Neural cell (in vitro differentiated cells): Measurements from ENCODE around the gene FBXL17.

Source experiments
- EP300 ChIP-seq: fragments of 450-650 bp; conservative IDR thresholded peaks from 2 replicates; pipeline ENCODE4 v1.6.1; 2014; ENCODE audit warnings: antibody characterized with exemption, mild to moderate bottlenecking, moderate library complexity; ENCODE audit not compliant: poor library complexity, severe bottlenecking
- EZH2 ChIP-seq: fragments of 200-600, 300-800 bp; shearing (Covaris generic), sonication (generic); IDR thresholded peaks from 2 replicates; pipeline ENCODE4 v1.6.1; 2014; ENCODE audit warnings: antibody characterized with exemption, low read length, borderline replicate concordance, mild to moderate bottlenecking; ENCODE audit not compliant: insufficient read depth, poor library complexity, severe bottlenecking
- MXI1 ChIP-seq: fragments of 450-650 bp; conservative IDR thresholded peaks from 2 replicates; pipeline ENCODE4 v1.6.1; 2014; ENCODE audit warnings: antibody characterized with exemption, mild to moderate bottlenecking; ENCODE audit not compliant: poor library complexity, severe bottlenecking
- POLR2AphosphoS5 ChIP-seq: IDR thresholded peaks from 2 replicates; pipeline ENCODE4 v1.6.1; 2012
- RAD21 ChIP-seq: fragments of 450-650 bp; conservative IDR thresholded peaks from 2 replicates; pipeline ENCODE4 v1.6.1; 2014; ENCODE audit warnings: antibody characterized with exemption, mild to moderate bottlenecking, moderate library complexity
- SMC3 ChIP-seq: fragments of 450-650 bp; conservative IDR thresholded peaks from 2 replicates; pipeline ENCODE4 v1.6.1; 2014; ENCODE audit warnings: antibody characterized with exemption, mild to moderate bottlenecking, moderate library complexity; ENCODE audit not compliant: poor library complexity
- TAF1 ChIP-seq: IDR thresholded peaks from 2 replicates; pipeline ENCODE4 v1.6.1; 2012; ENCODE audit warnings: low read depth
- TF ChIP-seq, protein P1 (sequence below): fragments of 450-650 bp; IDR thresholded peaks from 2 replicates; pipeline ENCODE4 v1.5.1; 2014; ENCODE audit warnings: antibody characterized with exemption, mild to moderate bottlenecking, moderate library complexity; ENCODE audit not compliant: poor library complexity, severe bottlenecking
- TF ChIP-seq, protein P2 (sequence below): IDR thresholded peaks from 2 replicates; pipeline ENCODE4 v1.6.1; 2012; ENCODE audit warnings: borderline replicate concordance

DNA sequence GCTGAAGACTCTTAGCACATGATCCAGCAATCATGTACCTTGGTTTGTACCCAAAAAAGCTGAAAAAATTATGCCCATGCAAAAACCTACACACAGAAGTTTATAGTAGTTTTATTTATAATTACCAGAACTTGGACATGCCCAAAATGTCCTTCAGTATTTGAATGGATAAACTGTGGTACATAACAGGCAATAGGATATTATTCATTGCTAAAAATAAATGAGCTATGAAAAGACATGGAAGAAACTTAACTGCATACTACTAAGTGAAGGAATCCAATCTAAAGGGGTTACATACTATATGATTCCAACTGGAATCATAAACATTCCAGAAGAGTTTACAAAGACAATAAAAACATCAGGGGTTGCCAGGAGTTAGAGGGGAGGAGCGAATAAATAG is 25.6 kb downstream of the FBXL17 start:
- TF ChIP-seq, protein P1, sequence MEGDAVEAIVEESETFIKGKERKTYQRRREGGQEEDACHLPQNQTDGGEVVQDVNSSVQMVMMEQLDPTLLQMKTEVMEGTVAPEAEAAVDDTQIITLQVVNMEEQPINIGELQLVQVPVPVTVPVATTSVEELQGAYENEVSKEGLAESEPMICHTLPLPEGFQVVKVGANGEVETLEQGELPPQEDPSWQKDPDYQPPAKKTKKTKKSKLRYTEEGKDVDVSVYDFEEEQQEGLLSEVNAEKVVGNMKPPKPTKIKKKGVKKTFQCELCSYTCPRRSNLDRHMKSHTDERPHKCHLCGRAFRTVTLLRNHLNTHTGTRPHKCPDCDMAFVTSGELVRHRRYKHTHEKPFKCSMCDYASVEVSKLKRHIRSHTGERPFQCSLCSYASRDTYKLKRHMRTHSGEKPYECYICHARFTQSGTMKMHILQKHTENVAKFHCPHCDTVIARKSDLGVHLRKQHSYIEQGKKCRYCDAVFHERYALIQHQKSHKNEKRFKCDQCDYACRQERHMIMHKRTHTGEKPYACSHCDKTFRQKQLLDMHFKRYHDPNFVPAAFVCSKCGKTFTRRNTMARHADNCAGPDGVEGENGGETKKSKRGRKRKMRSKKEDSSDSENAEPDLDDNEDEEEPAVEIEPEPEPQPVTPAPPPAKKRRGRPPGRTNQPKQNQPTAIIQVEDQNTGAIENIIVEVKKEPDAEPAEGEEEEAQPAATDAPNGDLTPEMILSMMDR: no peak
- TF ChIP-seq TAF1 (no peak), EZH2 (no peak), EP300 (no peak), POLR2AphosphoS5 (no peak), MXI1 (no peak), RAD21 (no peak), SMC3 (no peak)
- TF ChIP-seq, protein P2, sequence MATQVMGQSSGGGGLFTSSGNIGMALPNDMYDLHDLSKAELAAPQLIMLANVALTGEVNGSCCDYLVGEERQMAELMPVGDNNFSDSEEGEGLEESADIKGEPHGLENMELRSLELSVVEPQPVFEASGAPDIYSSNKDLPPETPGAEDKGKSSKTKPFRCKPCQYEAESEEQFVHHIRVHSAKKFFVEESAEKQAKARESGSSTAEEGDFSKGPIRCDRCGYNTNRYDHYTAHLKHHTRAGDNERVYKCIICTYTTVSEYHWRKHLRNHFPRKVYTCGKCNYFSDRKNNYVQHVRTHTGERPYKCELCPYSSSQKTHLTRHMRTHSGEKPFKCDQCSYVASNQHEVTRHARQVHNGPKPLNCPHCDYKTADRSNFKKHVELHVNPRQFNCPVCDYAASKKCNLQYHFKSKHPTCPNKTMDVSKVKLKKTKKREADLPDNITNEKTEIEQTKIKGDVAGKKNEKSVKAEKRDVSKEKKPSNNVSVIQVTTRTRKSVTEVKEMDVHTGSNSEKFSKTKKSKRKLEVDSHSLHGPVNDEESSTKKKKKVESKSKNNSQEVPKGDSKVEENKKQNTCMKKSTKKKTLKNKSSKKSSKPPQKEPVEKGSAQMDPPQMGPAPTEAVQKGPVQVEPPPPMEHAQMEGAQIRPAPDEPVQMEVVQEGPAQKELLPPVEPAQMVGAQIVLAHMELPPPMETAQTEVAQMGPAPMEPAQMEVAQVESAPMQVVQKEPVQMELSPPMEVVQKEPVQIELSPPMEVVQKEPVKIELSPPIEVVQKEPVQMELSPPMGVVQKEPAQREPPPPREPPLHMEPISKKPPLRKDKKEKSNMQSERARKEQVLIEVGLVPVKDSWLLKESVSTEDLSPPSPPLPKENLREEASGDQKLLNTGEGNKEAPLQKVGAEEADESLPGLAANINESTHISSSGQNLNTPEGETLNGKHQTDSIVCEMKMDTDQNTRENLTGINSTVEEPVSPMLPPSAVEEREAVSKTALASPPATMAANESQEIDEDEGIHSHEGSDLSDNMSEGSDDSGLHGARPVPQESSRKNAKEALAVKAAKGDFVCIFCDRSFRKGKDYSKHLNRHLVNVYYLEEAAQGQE: no peak
